Measurements from ENCODE around the gene CTNNA2.
"Not testable (repeated sequence)": the region's sequence is repeated elsewhere in the genome, so short reads cannot be mapped to it uniquely, and the experiment has no call there.

The CTNNA2 gene

DNA sequence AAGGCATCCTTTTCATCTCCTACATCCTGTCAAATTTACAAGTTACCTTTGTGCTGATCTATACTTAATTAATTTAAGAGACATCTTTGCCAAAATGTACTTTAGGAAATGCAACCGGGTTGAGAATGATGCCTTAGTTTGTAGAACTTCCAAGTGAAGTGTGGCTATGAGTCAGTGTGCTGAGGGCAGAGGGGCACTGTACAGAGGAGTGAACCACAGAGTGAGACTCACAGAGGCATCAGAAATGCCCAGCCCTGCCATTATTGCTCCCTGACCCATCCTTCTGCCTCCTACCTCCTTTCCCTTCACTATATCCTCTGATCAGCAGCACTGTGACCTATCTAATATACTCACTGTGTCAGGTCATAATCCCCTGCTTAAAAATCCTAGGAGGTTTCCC, 471.6 kb downstream of the CTNNA2 start:
- DNase-seq, result no peak

DNA sequence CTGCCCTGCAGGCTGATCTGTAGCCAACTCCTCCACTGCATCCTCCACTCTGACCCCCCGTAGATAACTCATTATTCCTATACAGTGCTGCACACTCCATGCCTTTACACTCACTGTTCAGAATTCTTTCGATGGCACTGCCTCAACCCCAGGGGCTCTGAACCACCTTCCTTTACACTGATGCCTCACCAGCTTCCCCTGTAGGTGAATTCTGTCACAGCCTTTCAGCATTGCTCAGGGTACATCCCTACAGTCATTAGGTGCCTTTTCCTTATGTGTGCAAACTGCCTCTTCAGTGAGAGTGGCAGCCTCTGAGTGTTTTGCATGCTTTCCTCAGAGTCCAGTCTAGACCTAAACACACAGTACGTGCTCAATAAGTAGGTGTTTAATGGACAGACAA, 472.3 kb downstream of the CTNNA2 start:
- DNase-seq, result no peak

DNA sequence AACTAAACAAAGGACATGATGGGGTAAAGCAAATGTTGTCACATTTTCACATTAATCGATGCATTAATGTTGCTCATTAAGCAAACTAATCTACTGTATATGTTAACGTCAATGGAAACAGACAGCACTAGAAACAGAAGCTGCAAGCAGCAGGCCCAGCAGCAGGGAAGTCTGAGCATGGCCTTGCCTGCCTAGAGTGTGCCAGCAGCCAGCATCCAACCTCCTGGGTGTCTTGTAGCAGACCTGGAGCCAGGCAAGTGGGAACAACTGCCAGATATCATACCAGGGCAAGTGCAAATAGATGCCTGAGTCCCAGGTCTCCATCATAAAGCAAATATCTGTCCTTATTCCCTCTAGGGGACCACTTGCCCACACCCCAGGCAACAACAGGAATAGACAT, 472.7 kb downstream of the CTNNA2 start:
- no peak for DNase-seq

DNA sequence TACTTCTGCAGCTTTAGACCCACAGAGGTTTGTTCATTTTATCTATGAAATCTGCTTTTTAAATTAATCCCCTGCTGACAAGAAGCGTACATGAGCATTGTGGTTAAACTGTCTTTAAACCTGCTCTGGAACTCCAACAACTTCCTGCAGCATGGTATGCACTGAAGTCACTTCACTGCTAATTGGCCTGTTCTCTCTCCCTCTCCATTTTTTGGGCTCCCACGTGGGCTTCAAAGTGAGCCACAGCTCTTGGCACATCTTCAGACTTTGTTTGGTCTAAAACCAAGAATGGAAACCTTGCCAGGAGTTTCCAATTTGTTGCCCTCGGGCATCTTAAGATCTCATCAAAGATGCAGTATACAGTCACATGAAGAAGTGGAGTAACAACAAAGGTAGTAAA, 480.3 kb downstream of the CTNNA2 start:
- peak; percentile 37 for DNase-seq

DNA sequence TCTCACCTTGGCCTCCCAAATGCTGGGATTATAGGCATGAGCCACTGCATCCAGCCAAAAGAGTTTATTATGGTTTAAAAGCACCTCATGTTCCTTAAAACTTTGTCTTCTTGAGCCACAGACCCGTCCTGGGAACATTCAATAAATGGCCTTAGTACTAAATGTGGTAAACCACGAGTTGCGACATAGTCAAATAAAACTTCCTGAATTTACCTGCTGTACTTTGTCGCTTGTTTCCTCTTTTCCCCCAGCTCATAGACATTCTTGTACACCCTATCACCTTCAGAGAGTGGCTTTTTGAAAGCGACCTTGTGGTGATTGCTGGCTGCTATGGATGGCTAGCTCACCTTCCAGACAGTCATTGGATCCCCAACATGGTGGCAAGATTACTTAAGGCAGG, 481.3 kb downstream of the CTNNA2 start:
- DNase-seq, result no peak

DNA sequence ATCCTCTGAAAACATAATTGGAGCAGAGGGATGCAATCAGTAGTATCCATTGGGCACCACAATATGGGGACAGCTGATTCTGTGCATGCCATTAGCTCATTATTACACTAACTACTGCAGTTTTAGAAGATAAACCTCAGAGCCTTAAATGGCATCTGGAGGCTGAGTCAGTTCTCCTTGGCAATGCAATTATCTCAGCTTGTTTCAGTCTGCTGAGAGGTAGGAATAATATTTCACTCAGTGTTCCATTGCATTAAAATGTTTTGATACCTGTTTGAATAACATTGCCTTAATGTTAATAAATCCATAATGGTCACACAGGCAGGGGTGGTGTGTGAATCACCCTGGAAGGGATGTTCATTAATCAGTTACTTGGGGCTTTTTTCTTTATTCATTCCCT, 482.1 kb downstream of the CTNNA2 start:
- no peak for DNase-seq

DNA sequence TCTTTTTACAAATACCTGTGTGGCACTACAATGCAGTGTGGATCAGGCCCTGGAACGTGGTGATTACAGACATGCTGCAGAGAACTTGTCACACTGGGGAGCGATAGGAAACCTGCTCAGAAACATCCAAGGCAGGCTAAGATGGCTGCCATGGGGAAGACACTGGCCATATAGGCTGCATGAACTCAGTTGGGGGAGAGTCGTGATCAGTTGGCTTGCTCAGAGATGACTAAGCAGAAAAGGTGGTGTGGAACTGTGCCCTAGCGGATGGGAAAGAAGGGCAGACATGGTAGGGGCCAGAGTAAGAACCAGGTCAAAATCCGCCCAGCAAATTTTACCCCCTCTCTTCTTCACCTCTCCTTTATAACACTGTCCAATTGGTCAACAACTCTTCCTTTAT, 483.9 kb downstream of the CTNNA2 start:
- DNase-seq, result no peak

DNA sequence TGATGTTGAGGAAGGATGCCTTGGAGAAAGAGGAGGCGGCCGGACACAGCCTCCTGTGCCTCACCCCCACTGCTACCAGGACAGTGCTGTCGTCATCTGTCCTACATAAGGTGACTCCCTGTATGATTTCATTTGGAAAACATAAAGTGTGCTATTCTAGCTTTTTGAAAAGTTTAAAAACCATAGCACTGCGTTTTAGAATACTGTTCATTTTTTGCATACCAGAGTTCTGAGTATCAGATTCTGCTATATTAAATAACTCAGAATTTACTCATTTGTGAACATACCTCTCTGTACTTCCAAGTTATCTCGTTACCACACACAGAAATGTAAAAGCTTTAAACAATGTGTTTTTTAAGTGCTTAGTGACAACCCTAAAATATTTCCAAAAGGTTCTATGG, 488.9 kb downstream of the CTNNA2 start:
- peak; percentile 83 for DNase-seq

DNA sequence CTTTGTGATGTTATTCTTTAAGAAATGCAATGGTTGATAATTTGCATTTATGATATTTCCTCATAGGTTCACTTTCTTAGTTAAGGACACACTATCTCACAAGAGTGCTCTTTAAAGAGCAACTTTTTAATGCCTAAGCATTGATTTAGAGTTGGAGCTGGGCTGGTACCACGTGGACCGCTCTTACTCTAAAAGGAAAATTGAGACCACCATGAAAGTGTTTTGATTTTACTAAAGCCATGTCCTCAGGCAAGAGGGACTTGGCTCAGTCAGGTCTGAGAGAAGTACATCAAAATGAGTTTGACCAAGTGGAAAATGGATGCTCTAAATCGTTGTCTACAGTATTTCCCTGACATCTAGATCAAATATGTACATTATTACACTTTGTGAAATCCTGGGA, 489.3 kb downstream of the CTNNA2 start:
- no peak for DNase-seq

DNA sequence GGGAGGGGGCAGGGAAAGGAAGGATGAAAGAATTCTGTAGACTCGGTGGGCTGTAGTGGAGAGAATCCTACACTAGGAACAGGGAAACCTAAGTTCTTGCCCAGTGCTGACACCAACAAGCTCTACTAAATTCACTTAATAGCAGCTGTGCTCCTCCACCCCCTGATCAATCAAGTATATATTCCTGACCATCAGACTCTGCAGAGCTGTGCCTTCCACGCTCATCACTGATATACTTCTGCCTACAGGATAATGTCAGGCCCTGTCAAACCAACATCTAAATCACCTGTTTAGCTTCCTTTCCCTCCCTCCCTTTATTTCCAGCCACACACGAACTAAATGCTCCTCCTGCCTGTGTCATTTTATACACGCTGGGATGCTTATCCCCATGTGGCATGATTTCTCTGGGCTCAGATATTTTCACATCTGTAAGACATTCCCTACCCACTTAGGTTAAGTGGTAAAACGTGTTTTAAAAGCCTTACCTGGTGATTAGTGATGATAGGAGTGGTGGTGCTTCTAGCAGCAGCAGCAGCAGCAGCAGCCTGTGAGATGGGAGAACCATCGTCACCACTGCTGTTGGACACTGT, 489.8 kb downstream of the CTNNA2 start:
- no peak for DNase-seq

DNA sequence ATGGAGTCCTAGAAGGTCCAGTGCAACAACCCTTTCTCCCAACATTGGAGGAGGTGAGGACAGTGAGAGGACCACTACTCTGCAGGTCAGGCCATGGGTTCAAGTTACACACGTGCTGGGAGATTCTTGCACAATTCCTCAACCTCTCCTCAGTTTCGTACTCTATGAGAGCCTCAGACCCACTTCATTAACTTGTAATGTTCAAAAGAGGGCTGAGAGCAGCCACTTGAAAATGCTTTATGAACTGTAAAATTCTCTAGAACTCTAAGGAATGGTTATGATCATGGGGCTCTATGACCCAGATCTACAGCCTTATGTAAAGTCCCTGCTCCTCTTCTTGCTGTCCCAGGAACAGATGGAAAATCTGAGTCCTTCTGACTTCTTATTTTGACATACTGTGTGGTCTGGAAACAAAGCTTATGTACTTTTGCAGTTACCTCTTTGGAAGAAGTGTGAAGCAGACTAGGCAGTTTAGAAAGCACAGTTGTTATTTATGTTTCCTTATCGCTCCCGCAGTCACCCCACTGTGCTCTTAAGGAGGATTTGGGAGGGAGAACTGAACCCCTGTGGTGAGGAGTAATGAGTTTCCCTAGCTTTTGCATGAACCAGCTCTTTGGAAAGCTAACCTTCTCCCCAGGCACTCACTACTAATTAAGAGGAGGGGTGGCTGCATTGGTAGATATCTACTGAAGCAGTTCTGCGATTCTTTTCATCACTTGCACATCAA, 495.1 kb downstream of the CTNNA2 start:
- no peak for DNase-seq

DNA sequence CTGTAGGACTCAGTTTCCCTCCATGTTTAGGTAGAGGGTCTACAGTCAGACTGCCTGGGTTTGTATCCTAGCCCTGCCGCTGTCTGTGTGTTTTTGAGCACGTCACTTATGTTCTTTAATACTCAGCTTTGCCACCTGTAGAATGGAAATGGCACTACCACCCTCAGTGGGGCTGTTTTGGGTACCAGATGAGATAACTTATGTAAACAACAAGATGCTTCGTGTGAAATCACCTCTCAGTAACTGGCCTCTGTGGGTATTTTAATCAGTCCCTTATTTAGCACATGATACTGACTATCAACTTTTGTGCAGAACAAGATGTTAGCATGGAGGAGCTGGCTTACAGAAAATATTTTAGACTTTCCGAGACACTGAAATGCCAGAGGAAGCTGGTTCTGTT, 495.7 kb downstream of the CTNNA2 start:
- DNase-seq, result no peak

DNA sequence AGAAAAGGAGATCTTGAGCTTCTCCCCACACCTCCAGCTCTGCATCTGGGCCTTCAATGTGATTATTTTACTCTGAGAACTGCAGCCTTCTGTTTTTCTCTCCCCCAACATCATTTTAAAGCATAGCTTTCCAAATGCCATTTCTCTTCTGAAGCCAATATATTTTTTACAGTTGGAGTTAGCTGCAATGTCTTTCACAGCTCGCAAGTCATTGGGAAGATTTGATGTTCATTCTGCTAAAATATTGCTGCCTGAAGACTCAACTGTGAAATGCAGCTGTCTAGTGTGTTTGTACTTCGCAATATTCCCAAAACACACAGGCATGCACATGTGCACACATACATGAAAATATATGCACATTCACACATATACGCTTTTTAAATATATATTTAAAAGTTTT, 496.4 kb downstream of the CTNNA2 start:
- DNase-seq, result no peak

DNA sequence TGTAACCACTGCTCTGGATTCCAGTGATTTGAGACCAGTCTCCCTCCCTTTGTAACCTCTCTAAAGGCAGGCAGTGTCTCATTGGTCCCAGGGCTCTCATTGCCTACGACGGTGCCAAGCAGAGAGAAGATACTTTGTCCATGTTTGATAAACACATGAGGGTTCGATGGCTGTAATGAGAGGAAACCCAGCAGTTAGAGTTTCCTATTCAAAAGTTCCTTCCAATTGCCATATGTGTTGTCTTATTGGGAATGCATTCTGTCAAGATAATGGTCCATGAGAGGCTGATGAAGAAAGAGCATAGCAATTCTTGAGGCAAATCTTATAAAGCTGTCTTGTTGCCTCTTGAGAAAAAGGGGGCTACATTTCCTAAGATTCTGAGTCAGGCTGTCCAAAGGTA, 499.2 kb downstream of the CTNNA2 start:
- no peak for DNase-seq

DNA sequence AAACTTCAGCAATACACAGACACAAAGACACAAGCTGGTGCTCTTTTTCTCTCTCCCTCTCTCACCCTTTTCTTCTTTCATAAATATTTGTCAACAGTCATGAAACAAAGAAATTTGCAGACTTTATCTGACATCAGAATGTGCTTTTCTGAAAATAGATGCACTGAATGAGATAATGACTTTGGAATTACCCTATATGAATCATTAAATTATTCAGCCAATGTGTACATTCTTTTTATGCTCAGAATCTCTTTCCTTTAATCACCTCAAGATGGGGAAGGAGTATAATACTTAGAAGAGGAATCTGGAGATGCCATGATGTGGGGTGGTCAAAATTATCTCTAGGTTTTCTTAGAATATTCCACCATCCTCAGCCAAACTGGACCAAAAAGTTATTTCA, 501.8 kb downstream of the CTNNA2 start:
- DNase-seq, result peak; percentile 52

DNA sequence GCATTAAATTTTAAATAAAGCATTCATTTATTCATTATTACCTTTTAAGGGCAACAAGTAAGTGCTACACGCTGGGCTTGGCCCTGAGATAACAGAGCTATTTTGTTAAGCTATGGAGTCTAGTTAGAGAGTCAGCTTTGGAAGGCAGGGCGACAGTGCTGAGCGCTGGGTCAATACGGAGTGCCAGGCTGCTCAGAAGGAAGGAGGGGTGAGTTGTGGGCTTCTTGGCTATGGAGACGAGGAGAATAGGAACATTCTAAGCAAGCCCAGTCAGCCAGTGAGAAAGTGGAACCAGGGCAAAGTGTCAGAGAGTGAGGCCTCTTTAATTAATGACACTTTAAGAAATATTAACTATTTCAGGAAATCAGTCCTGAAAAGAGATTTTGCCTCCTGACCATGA, 503.3 kb downstream of the CTNNA2 start:
- no peak for DNase-seq

DNA sequence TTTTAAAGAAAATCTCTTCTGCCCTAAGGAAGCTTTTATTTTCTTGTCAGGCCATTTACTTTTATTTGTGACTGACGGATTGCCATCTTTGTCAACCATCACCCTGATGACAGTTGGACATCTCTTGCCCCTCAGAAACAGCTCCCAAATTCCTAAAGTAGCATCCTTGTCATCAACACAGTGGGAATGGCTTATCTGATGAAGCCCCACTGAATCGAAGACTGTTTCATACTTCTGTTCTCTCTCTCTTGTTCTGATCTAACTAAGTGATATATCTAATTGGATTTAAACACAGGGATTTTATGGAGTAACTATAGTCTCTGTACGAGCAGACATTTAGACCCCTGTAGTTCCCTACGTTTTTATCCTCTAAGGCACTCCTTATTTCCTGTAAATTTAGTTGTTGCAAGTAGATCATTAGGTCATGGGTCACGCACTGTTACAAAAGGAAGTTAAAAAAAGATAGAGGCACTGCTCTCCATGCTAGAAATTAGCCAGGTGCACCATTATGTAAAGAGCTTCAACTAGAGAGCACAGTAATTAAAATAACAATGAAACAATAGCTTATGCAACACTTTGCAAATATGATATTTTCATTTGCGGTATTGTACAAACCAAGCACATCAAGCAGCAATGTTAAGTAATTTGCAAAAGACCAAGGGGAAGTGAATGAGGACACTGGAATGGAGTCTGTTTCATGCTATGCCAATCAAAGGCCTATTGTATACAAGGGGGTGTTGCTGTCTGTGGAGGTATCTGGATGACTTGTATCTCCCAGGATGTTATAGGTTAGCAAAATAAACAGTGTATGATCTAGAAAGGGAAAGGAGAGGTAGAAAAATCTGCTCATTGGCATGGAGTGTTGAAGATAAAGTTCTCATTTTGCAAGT, 507.0 kb downstream of the CTNNA2 start:
- DNase-seq, result no peak

DNA sequence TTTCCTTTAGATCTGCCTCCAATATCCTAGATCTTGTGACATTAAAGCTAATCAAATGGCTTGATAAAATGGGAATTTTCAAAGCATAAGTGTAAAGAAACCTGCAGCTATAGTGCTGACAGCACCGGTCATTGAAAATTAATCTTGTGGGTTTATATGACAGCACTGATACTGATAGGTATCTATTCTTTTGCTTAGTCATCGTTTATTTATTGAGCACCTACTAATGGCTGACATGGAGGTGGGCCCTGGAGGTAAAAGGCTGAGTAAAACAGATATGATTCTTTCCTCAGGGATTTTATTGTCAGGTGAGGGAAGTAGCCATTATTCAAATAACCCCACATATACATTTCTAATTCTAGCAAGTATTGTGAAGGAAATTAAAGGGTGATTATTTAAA, 509.2 kb downstream of the CTNNA2 start:
- no peak for DNase-seq

DNA sequence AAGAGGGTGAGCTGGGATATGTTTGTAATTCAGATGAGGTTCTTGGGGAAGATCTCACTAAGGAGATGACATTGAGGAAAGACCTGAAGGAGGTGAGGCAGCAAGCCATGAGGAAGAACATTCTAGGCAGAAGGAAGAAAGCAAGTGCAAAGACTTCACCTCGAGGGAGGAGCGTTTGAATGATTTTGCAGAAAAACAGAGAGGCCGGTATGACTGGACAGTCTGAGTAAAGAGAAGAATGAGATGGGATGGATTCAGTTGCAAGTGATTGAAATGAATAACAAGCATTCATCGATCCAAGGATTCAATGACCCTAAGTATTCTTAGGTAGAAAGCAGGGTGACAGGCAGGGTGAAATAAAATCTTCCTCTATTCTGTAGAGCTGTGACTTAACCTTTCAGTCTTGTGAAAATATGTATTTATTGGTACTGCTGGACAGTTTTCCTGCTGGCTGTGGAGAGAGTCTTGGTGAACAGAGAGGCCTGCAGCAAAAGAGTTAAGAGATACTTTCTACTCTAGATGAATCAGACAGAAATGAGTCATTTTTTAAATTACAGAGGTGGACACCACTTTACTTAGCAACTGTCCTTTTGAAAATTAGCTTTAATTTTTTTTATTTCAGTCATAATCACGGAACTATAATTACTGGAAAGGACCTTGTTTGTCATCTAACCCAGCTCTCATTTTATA, 513.3 kb downstream of the CTNNA2 start:
- peak; percentile 20 for DNase-seq

DNA sequence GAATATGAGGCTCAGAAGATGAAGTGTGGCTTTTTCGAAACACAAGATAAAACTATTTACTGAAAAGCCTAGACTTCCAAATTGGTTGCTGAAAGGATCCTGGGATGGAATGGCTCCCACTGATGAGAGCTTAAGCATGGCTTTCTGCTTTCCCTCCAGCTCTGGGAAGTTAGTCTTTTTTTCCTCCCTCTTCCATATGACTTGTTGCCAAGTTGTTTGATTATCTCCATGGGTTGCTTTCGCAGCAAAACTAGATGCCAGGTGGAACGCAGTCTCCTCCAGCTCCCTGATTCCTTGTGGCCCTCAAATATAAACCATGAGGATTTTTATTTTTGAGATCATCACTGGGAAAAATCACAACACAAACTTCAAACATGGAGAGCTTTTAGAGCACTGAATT, 515.2 kb downstream of the CTNNA2 start:
- no peak for DNase-seq

DNA sequence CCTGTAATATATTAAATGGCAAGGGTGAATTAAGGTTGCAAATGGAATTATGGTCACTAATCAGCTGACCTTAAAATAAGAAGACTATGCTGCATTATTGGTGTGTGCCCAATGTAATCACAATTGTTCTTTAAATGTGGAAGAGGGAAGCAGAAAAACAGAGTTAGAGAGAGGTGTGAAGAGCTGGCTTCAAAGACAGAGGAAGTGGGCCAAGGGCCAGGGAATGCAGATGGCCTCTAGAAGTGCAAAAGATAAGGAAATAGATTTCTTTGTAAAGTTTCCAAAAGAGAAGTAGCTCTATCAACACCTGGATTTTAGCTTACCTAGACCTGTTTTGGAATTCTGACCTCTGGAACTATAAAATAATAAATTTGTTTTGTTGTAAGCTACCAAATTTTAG, 515.7 kb downstream of the CTNNA2 start:
- no peak for DNase-seq

DNA sequence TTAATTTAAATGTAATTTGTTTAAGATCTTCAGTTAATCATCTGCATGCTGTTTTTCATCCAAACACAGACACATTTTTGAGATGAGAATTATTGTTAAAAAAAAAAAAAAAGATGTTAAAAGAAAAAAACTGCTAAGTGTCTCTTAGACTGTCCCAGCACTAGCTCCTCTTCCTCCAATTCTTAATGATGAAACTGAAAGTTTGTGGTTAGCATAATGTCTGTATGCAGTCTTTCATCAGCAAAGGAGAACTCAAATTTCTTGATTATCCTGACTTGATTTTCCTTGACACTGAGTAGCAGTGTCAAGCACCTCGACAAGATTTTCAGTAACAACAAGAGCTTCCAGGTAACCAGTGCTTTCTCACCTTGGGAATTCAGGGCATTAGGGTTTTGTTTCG, 517.3 kb downstream of the CTNNA2 start:
- no peak for DNase-seq

DNA sequence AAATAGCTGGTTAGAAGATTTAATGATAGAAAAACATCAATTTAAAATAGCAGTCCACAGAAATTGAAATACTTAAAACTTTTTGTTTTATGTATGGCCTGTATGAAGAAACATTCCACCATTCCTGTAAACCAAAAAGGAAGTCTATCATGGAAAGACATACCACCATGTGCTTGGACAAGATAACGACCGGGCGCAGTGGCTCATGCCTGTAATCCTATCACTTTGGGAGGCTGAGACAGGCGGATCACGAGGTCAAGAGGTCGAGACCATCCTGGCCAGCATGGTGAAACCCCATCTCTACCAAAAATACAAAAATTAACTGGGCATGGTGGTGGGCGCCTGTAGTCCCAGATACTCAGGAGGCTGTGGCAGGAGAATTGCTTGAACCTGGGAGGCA, 519.8 kb downstream of the CTNNA2 start:
- DNase-seq, result not testable (repeated sequence)
